WTC11 (cell line): Measurements from ENCODE around the gene APOL6. TPM values are rescaled to one million over a fixed set of nuclear protein-coding genes. Genes with fewer than 3 reads are reported as not detected.

Experiments
- ATAC-seq: fragments of 200-7000 bp; cut with Tn5 transposase; 2 replicates; pipeline ENCODE4 v1.10.0; 2021; ENCODE audit warnings: mild to moderate bottlenecking, moderate library complexity
- CTCF ChIA-PET: fragments of 300-600 bp; sonication (Branson Sonifier 250); formaldehyde crosslinking; loops from one replicate; lab custom pipeline; 2021; ENCODE audit warnings: antibody characterized with exemption; lab: Charles Lee
- POLR2A ChIA-PET: fragments of 350-600 bp; sonication (Branson Sonifier 250); formaldehyde crosslinking; loops from one replicate; lab custom pipeline; 2021; ENCODE audit warnings: antibody characterized with exemption; lab: Charles Lee
- DNase-seq: peaks from one replicate; pipeline ENCODE4 v3.0.0; 2021; ENCODE audit warnings: low spot score
- H3K27ac Mint-ChIP-seq: 2 replicates; pipeline ENCODE4 v1.8.0; 2021; ENCODE audit warnings: mixed read lengths
- H3K27me3 Mint-ChIP-seq: 2 replicates; pipeline ENCODE4 v1.8.0; 2021; ENCODE audit warnings: low read depth, mild to moderate bottlenecking, moderate library complexity, mixed read lengths
- H3K36me3 Mint-ChIP-seq: 2 replicates; pipeline ENCODE4 v1.8.0; 2021; ENCODE audit warnings: mixed read lengths
- H3K4me1 Mint-ChIP-seq: 2 replicates; pipeline ENCODE4 v1.8.0; 2022; ENCODE audit warnings: mixed read lengths
- H3K4me3 Mint-ChIP-seq: 2 replicates; pipeline ENCODE4 v1.8.0; 2021; ENCODE audit warnings: mild to moderate bottlenecking, moderate library complexity, mixed read lengths
- H3K9me3 Mint-ChIP-seq: 2 replicates; pipeline ENCODE4 v1.8.0; 2021; ENCODE audit warnings: mixed read lengths
- ARID4B ChIP-seq: sonication (generic); formaldehyde crosslinking; IDR thresholded peaks from 2 replicates; pipeline ENCODE4 v1.8.0; 2023; ENCODE audit warnings: missing genetic modification reagents, mild to moderate bottlenecking, borderline replicate concordance
- ATF6 ChIP-seq: sonication (generic); formaldehyde crosslinking; IDR thresholded peaks from 2 replicates; pipeline ENCODE4 v1.8.1; 2023; ENCODE audit warnings: mild to moderate bottlenecking, missing genetic modification reagents
- E2F5 ChIP-seq: sonication (generic); formaldehyde crosslinking; IDR thresholded peaks from 2 replicates; pipeline ENCODE4 v1.8.1; 2022; ENCODE audit warnings: mild to moderate bottlenecking, moderate library complexity, missing genetic modification reagents
- ELF4 ChIP-seq: sonication (generic); formaldehyde crosslinking; IDR thresholded peaks from 2 replicates; pipeline ENCODE4 v1.8.1; 2022; ENCODE audit warnings: low read depth, mild to moderate bottlenecking, moderate library complexity, missing genetic modification reagents
- ESRRA ChIP-seq: sonication (generic); formaldehyde crosslinking; IDR thresholded peaks from 2 replicates; pipeline ENCODE4 v1.8.1; 2022; ENCODE audit warnings: mild to moderate bottlenecking, missing genetic modification reagents, borderline replicate concordance
- FOXJ3 ChIP-seq: sonication (generic); formaldehyde crosslinking; IDR thresholded peaks from 2 replicates; pipeline ENCODE4 v1.9.0; 2021; ENCODE audit warnings: missing genetic modification reagents, mild to moderate bottlenecking, borderline replicate concordance
- FOXP1 ChIP-seq: sonication (generic); formaldehyde crosslinking; IDR thresholded peaks from 2 replicates; pipeline ENCODE4 v1.8.0; 2022; ENCODE audit warnings: missing genetic modification reagents, mild to moderate bottlenecking, moderate library complexity, borderline replicate concordance
- GTF2I ChIP-seq: fragments of 250-450 bp; sonication (Bioruptor Pico); conservative IDR thresholded peaks from 2 replicates; pipeline ENCODE4 v1.4.0; 2021; ENCODE audit warnings: mild to moderate bottlenecking
- IRF1 ChIP-seq: sonication (generic); formaldehyde crosslinking; IDR thresholded peaks from 2 replicates; pipeline ENCODE4 v1.8.0; 2023; ENCODE audit warnings: missing genetic modification reagents
- KAT7 ChIP-seq: sonication (generic); formaldehyde crosslinking; IDR thresholded peaks from 2 replicates; pipeline ENCODE4 v1.8.1; 2023; ENCODE audit warnings: missing genetic modification reagents, mild to moderate bottlenecking, borderline replicate concordance
- MLX ChIP-seq: sonication (generic); formaldehyde crosslinking; IDR thresholded peaks from 2 replicates; pipeline ENCODE4 v1.8.1; 2023; ENCODE audit warnings: mild to moderate bottlenecking, missing genetic modification reagents, moderate library complexity
- MYBL2 ChIP-seq: sonication (generic); formaldehyde crosslinking; IDR thresholded peaks from 2 replicates; pipeline ENCODE4 v1.8.1; 2023; ENCODE audit warnings: mild to moderate bottlenecking, moderate library complexity, missing genetic modification reagents
- NFYB ChIP-seq: sonication (generic); formaldehyde crosslinking; conservative IDR thresholded peaks from 2 replicates; pipeline ENCODE4 v1.8.0; 2022; ENCODE audit warnings: low read depth, missing genetic modification reagents
- NR1H2 ChIP-seq: sonication (generic); formaldehyde crosslinking; IDR thresholded peaks from 2 replicates; pipeline ENCODE4 v1.9.0; 2021; ENCODE audit warnings: mild to moderate bottlenecking, moderate library complexity, missing genetic modification reagents
- NR2C2 ChIP-seq: sonication (generic); formaldehyde crosslinking; IDR thresholded peaks from 2 replicates; pipeline ENCODE4 v1.8.0; 2022; ENCODE audit warnings: mild to moderate bottlenecking, missing genetic modification reagents
- OVOL2 ChIP-seq: fragments of 250-450 bp; sonication (Bioruptor Pico); IDR thresholded peaks from 2 replicates; pipeline ENCODE4 v1.9.0; 2021; ENCODE audit warnings: mild to moderate bottlenecking, borderline replicate concordance
- RELA ChIP-seq: sonication (generic); formaldehyde crosslinking; IDR thresholded peaks from 2 replicates; pipeline ENCODE4 v1.8.1; 2022; ENCODE audit warnings: missing genetic modification reagents, mild to moderate bottlenecking, borderline replicate concordance
- SMAD3 ChIP-seq: sonication (generic); formaldehyde crosslinking; IDR thresholded peaks from 2 replicates; pipeline ENCODE4 v1.8.0; 2022; ENCODE audit warnings: missing genetic modification reagents, mild to moderate bottlenecking, borderline replicate concordance
- TEAD1 ChIP-seq: sonication (generic); formaldehyde crosslinking; IDR thresholded peaks from 2 replicates; pipeline ENCODE4 v1.8.0; 2022; ENCODE audit warnings: mild to moderate bottlenecking, missing genetic modification reagents
- ZBTB21 ChIP-seq: sonication (generic); formaldehyde crosslinking; IDR thresholded peaks from 2 replicates; pipeline ENCODE4 v1.8.1; 2023; ENCODE audit warnings: mild to moderate bottlenecking, missing genetic modification reagents, borderline replicate concordance
- ZMAT4 ChIP-seq: fragments of 250-450 bp; sonication (Bioruptor Pico); IDR thresholded peaks from 2 replicates; pipeline ENCODE4 v1.9.0; 2021; ENCODE audit warnings: mild to moderate bottlenecking
- ZNF263 ChIP-seq: sonication (generic); formaldehyde crosslinking; IDR thresholded peaks from 2 replicates; pipeline ENCODE4 v1.8.1; 2022; ENCODE audit warnings: low read depth, mild to moderate bottlenecking, moderate library complexity, missing genetic modification reagents
- ZNF317 ChIP-seq: sonication (generic); formaldehyde crosslinking; IDR thresholded peaks from 2 replicates; pipeline ENCODE4 v1.8.1; 2023; ENCODE audit warnings: low read depth, mild to moderate bottlenecking, moderate library complexity, missing genetic modification reagents, borderline replicate concordance
- ZNF423 ChIP-seq: fragments of 250-450 bp; sonication (Bioruptor Pico); IDR thresholded peaks from 2 replicates; pipeline ENCODE4 v2.1.2; 2022; ENCODE audit warnings: mild to moderate bottlenecking, moderate library complexity
- ZNF512 ChIP-seq: sonication (generic); formaldehyde crosslinking; IDR thresholded peaks from 2 replicates; pipeline ENCODE4 v1.8.1; 2022; ENCODE audit warnings: missing genetic modification reagents, borderline replicate concordance
- ZNF671 ChIP-seq: fragments of 250-450 bp; sonication (Bioruptor Pico); IDR thresholded peaks from 2 replicates; pipeline ENCODE4 v1.8.0; 2021; ENCODE audit warnings: mild to moderate bottlenecking
- total RNA-seq: library from RNA; stranded (reverse); gene quantifications from 3 replicates; pipeline ENCODE4 v1.2.3, GENCODE V29; 2021

APOL6 gene
- total RNA-seq, 1 experiment from 2014 or later, result 0.17 TPM

GRCh38 chr22:35612903-35613302 lies 35.3 kb upstream of the APOL6 start (continued):
- TF ChIP-seq IRF1 (CRISPR knock-in tag) (no peak), NFYB (CRISPR knock-in tag) (no peak), SMAD3 (CRISPR knock-in tag) (no peak), ARID4B (CRISPR knock-in tag) (no peak), ZNF423 (no peak), ZNF671 (CRISPR knock-in tag) (no peak), ZBTB21 (CRISPR knock-in tag) (no peak), ZMAT4 (CRISPR knock-in tag) (no peak)

GRCh38 chr22:35614404-35614803 lies 33.8 kb upstream of the APOL6 start:
- Mint-ChIP-seq H3K27me3 (peaks cover 4% of the 10 kb centered on the region; the same call in 1 of the 2 replicates), H3K4me1 (no peaks in the 10 kb centered on the region), H3K27ac (no peak overlapping the region), H3K4me3 (no peak overlapping the region), H3K9me3 (no peaks in the 10 kb centered on the region), H3K36me3 (no peaks in the 10 kb centered on the region)
- TF ChIP-seq OVOL2 (CRISPR knock-in tag) (no peak), FOXJ3 (CRISPR knock-in tag) (no peak), FOXP1 (CRISPR knock-in tag) (no peak), ATF6 (CRISPR knock-in tag) (no peak), ESRRA (CRISPR knock-in tag) (no peak), ZNF317 (no peak), TEAD1 (CRISPR knock-in tag) (no peak), NR1H2 (CRISPR knock-in tag) (no peak), ELF4 (CRISPR knock-in tag) (no peak), ZNF263 (CRISPR knock-in tag) (no peak), MLX (no peak), KAT7 (CRISPR knock-in tag) (no peak), GTF2I (no peak), ZNF512 (no peak), MYBL2 (CRISPR knock-in tag) (no peak), SMAD3 (CRISPR knock-in tag) (no peak), RELA (CRISPR knock-in tag) (no peak), E2F5 (CRISPR knock-in tag) (no peak), NR2C2 (CRISPR knock-in tag) (no peak)
- ChIA-PET CTCF (interaction anchor here (0.8 kb wide), 1 partner anchor 41 kb away, joined by 3 read pairs; no protein-coding TSS in a partner anchor), POLR2A (no interaction called here)
- ATAC-seq, result no peak
- no peak for DNase-seq
